Endothelial cell of umbilical vein (primary cell): ENCODE measurements around the gene PPM1G. TPM values are rescaled to one million over a fixed set of nuclear protein-coding genes. Genes with fewer than 3 reads are reported as not detected.

Source experiments
- BruUV-seq: library from RNA; stranded (reverse); fragments of 400-500 nt; replicated peaks from 2 replicates; lab custom pipeline; 2021; lab: Mats Ljungman, UMichigan
- CTCF ChIA-PET: fragments of 300-600, 350-600 bp; sonication (Branson Sonifier 250); formaldehyde crosslinking; loops from one replicate; lab custom pipeline; 2021; ENCODE audit warnings: antibody characterized with exemption, inconsistent platforms; lab: Charles Lee
- POLR2A ChIA-PET: fragments of 300-600, 350-600 bp; sonication (Branson Sonifier 250); formaldehyde crosslinking; loops from one replicate; lab custom pipeline; 2021; ENCODE audit warnings: antibody characterized with exemption, inconsistent platforms; lab: Charles Lee
- DNase-seq: peaks from one replicate; pipeline ENCODE4 v3.0.0-alpha.2; 2011; ENCODE audit warnings: low read depth, low spot score
- FAIRE-seq: peaks from 2 replicates; lab custom pipeline; 2011; peaks lifted over from hg19 to GRCh38; lab: Jason Lieb, UNC
- H2AFZ ChIP-seq: 2 replicates; pipeline ENCODE4 v1.6.0; 2012; ENCODE audit warnings: low read depth, low read length, control low read depth, inconsistent platforms
- H3K27ac ChIP-seq: 2 replicates; pipeline ENCODE4 v1.5.1; 2011; ENCODE audit warnings: low read depth, mild to moderate bottlenecking, control low read depth, low read length, moderate library complexity; ENCODE audit not compliant: insufficient read depth
- H3K27me3 ChIP-seq, 2 experiments: 2 replicates each; pipeline versions ENCODE4 v1.6.0 to v1.6.1; 2011; ENCODE audit warnings: low read length in 2 of 2, mixed read lengths in 1 of 2; ENCODE audit not compliant: control insufficient read depth in 2 of 2, insufficient read depth in 2 of 2
- H3K36me3 ChIP-seq, 2 experiments: 2 replicates in 1 of 2; 3 replicates in 1 of 2; pipeline ENCODE4 v1.5.1; 2011; ENCODE audit warnings: low read length in 2 of 2, mild to moderate bottlenecking in 1 of 2, moderate library complexity in 1 of 2; ENCODE audit not compliant: control insufficient read depth in 2 of 2, insufficient read depth in 2 of 2; ENCODE audit errors: extremely low read depth in 1 of 2
- H3K4me1 ChIP-seq: 3 replicates; pipeline ENCODE4 v1.5.1; 2011; ENCODE audit warnings: mild to moderate bottlenecking, low read length; ENCODE audit not compliant: control insufficient read depth, insufficient read depth; ENCODE audit errors: extremely low read depth
- H3K4me2 ChIP-seq: 2 replicates; pipeline ENCODE4 v1.6.1; 2011; ENCODE audit warnings: low read length, control low read depth, mixed read lengths; ENCODE audit not compliant: insufficient read depth
- H3K4me3 ChIP-seq, 3 experiments: fragments of 200-600 bp in 1 of 3; sonication (generic), shearing (Covaris generic) in 1 of 3; replicated peaks in 1 of 3; 2 replicates each; pipeline ENCODE4 v1.5.1; 2011 to 2016; ENCODE audit warnings: control low read depth in 3 of 3, low read length in 3 of 3, mild to moderate bottlenecking in 2 of 3, inconsistent platforms in 1 of 3, low read depth in 1 of 3, moderate library complexity in 1 of 3; ENCODE audit not compliant: insufficient read depth in 1 of 3
- H3K79me2 ChIP-seq: 2 replicates; pipeline ENCODE4 v1.6.0; 2012; ENCODE audit warnings: low read length, inconsistent platforms; ENCODE audit not compliant: control insufficient read depth, insufficient read depth
- H3K9ac ChIP-seq: replicated peaks from 2 replicates; pipeline ENCODE3; 2011; ENCODE audit warnings: low read length, control low read depth; ENCODE audit not compliant: insufficient read depth; ENCODE audit errors: extremely low read depth
- H3K9me1 ChIP-seq: replicated peaks from 3 replicates; pipeline ENCODE4 v1.6.0; 2011; ENCODE audit warnings: mild to moderate bottlenecking, low read length; ENCODE audit not compliant: control insufficient read depth, insufficient read depth; ENCODE audit errors: extremely low read depth
- H3K9me3 ChIP-seq: replicated peaks from 2 replicates; pipeline ENCODE4 v1.5.1; 2012; ENCODE audit warnings: low read length, inconsistent platforms; ENCODE audit not compliant: control insufficient read depth, insufficient read depth
- H4K20me1 ChIP-seq: replicated peaks from 2 replicates; pipeline ENCODE3; 2011; ENCODE audit warnings: mild to moderate bottlenecking, low read length; ENCODE audit not compliant: control insufficient read depth, insufficient read depth; ENCODE audit errors: extremely low read depth
- EZH2 ChIP-seq: IDR thresholded peaks from 2 replicates; pipeline ENCODE4 v1.6.1; 2012; ENCODE audit warnings: borderline replicate concordance, low read depth, mild to moderate bottlenecking, moderate library complexity, low read length, inconsistent platforms; ENCODE audit not compliant: severe bottlenecking
- FOS ChIP-seq: IDR thresholded peaks from 2 replicates; pipeline ENCODE4 v1.6.1; 2011; ENCODE audit warnings: mild to moderate bottlenecking, low read length, moderate library complexity, borderline replicate concordance; ENCODE audit not compliant: insufficient read depth
- GATA2 ChIP-seq: IDR thresholded peaks from 2 replicates; pipeline ENCODE4 v1.7.0; 2011; ENCODE audit warnings: low read depth, mild to moderate bottlenecking, moderate library complexity, mixed read lengths, low read length; ENCODE audit not compliant: insufficient read length, insufficient read depth
- JUN ChIP-seq: IDR thresholded peaks from 2 replicates; pipeline ENCODE4 v1.6.1; 2011; ENCODE audit warnings: borderline replicate concordance, low read depth; ENCODE audit not compliant: insufficient read length, insufficient read depth
- MYC ChIP-seq: IDR thresholded peaks from one replicate; pipeline ENCODE4 v1.6.1; 2011; ENCODE audit warnings: mild to moderate bottlenecking, low read depth, low read length
- POLR2A ChIP-seq: IDR thresholded peaks from 2 replicates; pipeline ENCODE4 v1.6.1; 2012; ENCODE audit warnings: low read depth, mild to moderate bottlenecking, control low read depth, low read length
- POLR2AphosphoS5 ChIP-seq: IDR thresholded peaks from 2 replicates; pipeline ENCODE4 v1.6.1; 2012; ENCODE audit warnings: low read depth, mild to moderate bottlenecking, control low read depth, low read length, moderate library complexity; ENCODE audit not compliant: insufficient read depth
- dilution Hi-C: fragments of 300-500 bp; cut with MboI; formaldehyde crosslinking; loops from one replicate; pipeline ENCODE4 v1.15.0; 2019; ENCODE audit warnings: low sequenced_read_pairs; ENCODE audit not compliant: extremely low pct_ligation_motif_present
- intact Hi-C: fragments of 100-400 bp; cut with micrococcal nuclease; formaldehyde crosslinking; loops from one replicate; pipeline ENCODE4 v1.10.0; 2022
- polyA plus RNA-seq, 4 experiments: library from polyadenylated mRNA; depleted of rRNA in 3 of 4; stranded (reverse) in 3 of 4; unstranded in 1 of 4; fragments of >200 nt; gene quantifications; 2 replicates each; pipeline versions ENCODE4 v1.2.1 to v1.2.3, GENCODE V29; 2011 to 2012; ENCODE audit warnings: missing spikeins in 1 of 4
- total RNA-seq: library from RNA; stranded (reverse); gene quantifications from 2 replicates; pipeline ENCODE4 v1.2.3, GENCODE V29; 2021
- TF ChIP-seq, protein P1 (sequence below): IDR thresholded peaks from 2 replicates; pipeline ENCODE4 v1.6.1; 2011; ENCODE audit not compliant: insufficient read depth, insufficient read length
- TF ChIP-seq, protein P2 (sequence below), 2 donors: IDR thresholded peaks; 1 replicate in 1 of 2; 2 replicates in 1 of 2; pipeline ENCODE4 v1.5.1; 2011; ENCODE audit warnings: low read length in 2 of 2, mild to moderate bottlenecking in 2 of 2, moderate library complexity in 2 of 2, control low read depth in 1 of 2, inconsistent platforms in 1 of 2, low read depth in 1 of 2; ENCODE audit not compliant: insufficient read depth in 1 of 2; ENCODE audit errors: extremely low read depth in 1 of 2

PPM1G gene
- total and polyA plus RNA-seq, 2 donors (not counting 3 experiments of a cell fraction or from before 2014, with no cell fraction given) = 48.1 to 135 TPM

DNA sequence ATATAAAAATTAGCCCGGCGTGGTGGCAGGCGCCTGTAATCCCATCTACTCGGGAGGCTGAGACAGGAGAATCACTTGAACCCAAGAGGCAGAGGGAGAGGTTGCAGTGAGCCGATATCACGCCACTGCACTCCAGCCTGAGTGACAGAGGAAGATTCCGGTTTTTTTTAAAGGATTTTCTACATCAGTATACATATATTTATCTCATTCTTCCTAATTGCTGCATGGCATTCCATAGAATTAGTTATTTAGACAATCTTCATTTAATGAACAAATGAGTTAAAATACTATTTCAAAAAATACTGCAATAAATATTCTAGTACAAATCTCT lies 54.8 kb downstream of the PPM1G start:
- Histone ChIP-seq H3K27ac (no peak overlapping the region), H3K27me3 (no peaks in the 10 kb centered on the region), H3K9me1 (no peaks in the 10 kb centered on the region), H3K4me3 (no peak overlapping the region), H4K20me1 (peaks cover 3% of the 10 kb centered on the region), H3K9ac (no peak overlapping the region), H3K9me3 (no peaks in the 10 kb centered on the region), H3K79me2 (peaks cover 76% of the 10 kb centered on the region), H3K4me1 (peaks cover 16% of the 10 kb centered on the region), H2AFZ (no peak overlapping the region), H3K36me3 (no peaks in the 10 kb centered on the region), H3K4me2 (no peak overlapping the region)
- DNase-seq = no peak
- no TSS peak for BruUV-seq
- CTCF ChIA-PET = interaction anchor here (0.6 to 2.1 kb wide), 3 partner anchors 15 to 288 kb away, joined by 3 to 5 read pairs (median 4); partner anchors contain the start of gene EIF2B4
- no peak for FAIRE-seq
- TF ChIP-seq POLR2A (no peak), EZH2 (no peak), MYC (no peak), FOS (no peak), POLR2AphosphoS5 (no peak), JUN (no peak), GATA2 (no peak)
- TF ChIP-seq, protein P1, sequence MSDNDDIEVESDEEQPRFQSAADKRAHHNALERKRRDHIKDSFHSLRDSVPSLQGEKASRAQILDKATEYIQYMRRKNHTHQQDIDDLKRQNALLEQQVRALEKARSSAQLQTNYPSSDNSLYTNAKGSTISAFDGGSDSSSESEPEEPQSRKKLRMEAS = no peak
- TF ChIP-seq, protein P2, sequence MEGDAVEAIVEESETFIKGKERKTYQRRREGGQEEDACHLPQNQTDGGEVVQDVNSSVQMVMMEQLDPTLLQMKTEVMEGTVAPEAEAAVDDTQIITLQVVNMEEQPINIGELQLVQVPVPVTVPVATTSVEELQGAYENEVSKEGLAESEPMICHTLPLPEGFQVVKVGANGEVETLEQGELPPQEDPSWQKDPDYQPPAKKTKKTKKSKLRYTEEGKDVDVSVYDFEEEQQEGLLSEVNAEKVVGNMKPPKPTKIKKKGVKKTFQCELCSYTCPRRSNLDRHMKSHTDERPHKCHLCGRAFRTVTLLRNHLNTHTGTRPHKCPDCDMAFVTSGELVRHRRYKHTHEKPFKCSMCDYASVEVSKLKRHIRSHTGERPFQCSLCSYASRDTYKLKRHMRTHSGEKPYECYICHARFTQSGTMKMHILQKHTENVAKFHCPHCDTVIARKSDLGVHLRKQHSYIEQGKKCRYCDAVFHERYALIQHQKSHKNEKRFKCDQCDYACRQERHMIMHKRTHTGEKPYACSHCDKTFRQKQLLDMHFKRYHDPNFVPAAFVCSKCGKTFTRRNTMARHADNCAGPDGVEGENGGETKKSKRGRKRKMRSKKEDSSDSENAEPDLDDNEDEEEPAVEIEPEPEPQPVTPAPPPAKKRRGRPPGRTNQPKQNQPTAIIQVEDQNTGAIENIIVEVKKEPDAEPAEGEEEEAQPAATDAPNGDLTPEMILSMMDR (IDR thresholded peaks at IDR 0.05; ENCODE audit: extremely low read depth in 1 of 2, insufficient read depth in 1 of 2, low read depth in 1 of 2, low read length in 2 of 2) = no peak
- intact Hi-C loops = no loop called here
- POLR2A ChIA-PET = no interaction called here
- dilution Hi-C loops = no loop called here
